Right hindlimb (tissue), 1 donor: ENCODE measurements around the gene MAGI2.

ENCODE experiments used
- DNase-seq: peaks from one replicate; pipeline ENCODE4 v3.0.0-alpha.2; 2018

The MAGI2 gene

GRCh38 chr7:78099715-78100394, 1353.6 kb downstream of the MAGI2 start:
- DNase-seq: no peak

GRCh38 chr7:78095549-78095948, 1357.9 kb downstream of the MAGI2 start:
- no peak for DNase-seq

- DNase-seq: no peak
Measured at GRCh38 chr7:78092331-78092730, 1361.1 kb downstream of the MAGI2 start.

GRCh38 chr7:78090616-78091015, 1362.9 kb downstream of the MAGI2 start:
- no peak for DNase-seq

- no peak for DNase-seq
Measured at GRCh38 chr7:78083476-78084120, 1369.9 kb downstream of the MAGI2 start.

GRCh38 chr7:78082556-78082955, 1370.9 kb downstream of the MAGI2 start:
- DNase-seq: no peak

DNA sequence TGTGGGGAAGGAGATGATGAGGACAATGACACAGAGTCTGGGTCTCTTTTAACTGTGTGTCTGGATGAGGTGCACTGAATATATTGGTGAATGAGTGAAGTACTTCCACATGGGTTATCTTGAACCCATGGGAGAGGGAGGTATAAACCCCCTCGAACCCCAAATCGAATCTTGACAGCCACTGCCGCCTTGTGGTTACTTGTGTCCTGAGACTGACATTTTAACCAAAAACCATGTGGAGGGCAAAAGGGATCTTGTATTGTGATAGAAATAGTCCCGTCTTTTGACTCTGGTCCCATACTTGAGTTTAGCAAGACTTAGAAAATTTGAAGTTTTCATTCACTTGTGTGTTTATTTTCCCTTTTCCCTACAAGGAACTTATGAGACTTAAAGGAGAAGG, 1371.6 kb downstream of the MAGI2 start:
- DNase-seq: no peak

DNA sequence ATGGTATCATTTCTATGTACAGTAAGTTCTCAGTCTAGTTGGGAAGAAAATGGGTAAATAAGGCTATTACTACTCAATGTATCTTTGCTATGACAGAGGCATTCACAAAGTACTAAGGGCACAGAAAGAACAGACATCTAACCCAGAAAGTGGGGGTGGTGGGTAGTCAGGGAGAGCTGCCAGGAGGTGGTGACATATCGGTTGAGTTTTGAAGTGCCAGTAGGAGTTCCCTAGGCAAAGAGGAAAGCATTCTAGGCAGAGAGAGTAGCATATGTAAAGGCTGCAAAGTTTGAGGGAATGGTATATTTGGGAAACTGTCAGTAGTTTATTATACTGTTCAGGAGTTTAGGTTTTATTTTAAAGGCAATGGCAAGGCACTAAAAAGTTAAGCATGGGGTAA, 1372.1 kb downstream of the MAGI2 start:
- DNase-seq: no peak

GRCh38 chr7:78080811-78081210, 1372.7 kb downstream of the MAGI2 start:
- DNase-seq: no peak

DNA sequence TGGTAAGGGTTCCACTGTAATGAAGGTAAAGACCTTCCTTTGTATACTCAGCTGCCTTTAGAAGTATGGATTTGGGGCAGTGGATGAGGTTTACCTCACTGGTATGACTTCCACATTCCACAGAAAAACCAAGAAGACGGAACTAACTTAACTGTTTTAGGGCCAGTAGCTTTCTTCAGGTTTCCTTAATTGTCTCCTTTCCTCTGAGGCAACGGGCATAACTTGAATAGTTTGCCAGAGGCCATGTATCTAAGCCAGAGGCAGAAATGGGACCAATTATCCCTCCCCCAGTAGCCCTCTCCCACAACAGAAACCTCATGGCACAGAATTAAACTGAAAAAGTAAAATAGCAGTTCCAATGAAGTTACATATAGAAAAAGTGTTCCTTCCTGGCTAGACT, 1373.2 kb downstream of the MAGI2 start:
- DNase-seq: no peak

GRCh38 chr7:78074713-78075112, 1378.8 kb downstream of the MAGI2 start:
- no peak for DNase-seq

GRCh38 chr7:78073609-78074382, 1379.7 kb downstream of the MAGI2 start:
- no peak for DNase-seq

- DNase-seq: no peak
Measured at GRCh38 chr7:78072201-78072590, 1381.3 kb downstream of the MAGI2 start.

DNA sequence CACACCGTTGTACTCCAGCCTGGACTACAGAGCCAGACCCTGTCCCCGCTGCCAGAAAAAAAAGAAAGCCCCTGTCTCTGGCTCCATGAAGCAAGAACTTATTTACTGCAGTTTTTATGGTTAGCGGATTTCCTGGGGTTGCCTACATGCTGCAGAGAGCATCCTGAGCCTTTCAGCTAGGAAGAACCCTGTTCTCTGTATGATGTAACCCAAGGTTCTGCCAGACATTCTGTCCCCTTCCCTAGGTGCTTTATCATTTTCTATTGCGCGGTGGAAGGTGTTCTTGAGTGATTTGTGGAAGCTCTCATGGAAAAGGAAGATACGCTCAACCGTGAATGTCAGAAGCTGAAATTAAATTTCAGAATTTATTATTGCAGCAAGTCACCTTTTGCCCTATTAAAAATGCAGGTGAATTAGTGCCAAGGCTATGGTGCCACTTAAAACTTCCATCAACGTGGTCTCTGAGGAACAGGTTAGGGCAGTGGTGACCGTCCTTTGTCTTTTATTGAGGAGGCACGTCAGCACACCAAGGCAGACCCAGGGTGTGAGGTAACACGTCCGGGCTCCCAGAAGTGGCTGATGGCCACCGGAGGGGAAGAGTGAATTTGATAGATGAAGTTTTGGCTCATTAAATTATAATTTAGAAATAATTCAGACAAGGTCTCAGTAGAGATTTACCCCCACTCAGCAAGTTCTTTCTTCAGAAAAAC, 1381.8 kb downstream of the MAGI2 start:
- no peak for DNase-seq

DNA sequence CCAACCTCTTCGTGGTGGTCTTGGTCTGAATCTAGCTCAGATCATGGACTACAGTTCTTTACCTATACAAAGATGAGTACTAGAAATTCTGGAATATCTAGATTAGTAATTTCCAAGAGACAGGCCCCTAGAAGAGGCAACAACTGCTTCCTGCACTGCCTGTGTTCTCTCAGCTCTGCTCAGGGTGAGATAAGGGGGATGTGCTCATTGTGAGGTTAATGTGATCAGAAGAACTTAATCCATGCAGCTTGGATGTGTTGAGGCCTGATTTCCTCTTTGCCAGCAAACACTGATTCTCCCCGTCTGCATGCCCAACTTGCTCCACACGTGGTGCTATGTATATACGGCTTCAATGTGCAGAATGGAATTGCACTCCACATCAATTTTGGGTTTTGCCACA, 1386.9 kb downstream of the MAGI2 start:
- no peak for DNase-seq

- no peak for DNase-seq
Measured at GRCh38 chr7:78063758-78064157, 1389.7 kb downstream of the MAGI2 start.

DNA sequence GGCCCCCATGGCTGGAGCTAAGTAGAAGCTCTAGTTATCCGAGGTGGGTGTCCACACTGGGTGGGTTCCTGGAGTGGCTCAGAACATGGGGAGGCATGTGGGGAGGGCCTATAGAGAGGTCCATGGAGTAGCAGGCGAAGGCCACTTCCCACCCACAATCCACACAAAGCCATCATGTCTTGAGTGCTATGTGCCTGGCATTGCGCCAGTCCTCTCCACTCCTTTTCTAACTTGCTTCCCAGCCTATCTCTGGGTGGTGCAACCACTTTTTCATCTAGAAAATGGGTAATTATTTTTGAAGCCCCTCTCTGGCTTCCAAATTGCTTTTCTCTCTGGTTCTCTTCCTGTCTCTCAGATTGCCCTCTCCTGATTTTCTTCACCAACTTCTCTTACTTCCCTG, 1391.3 kb downstream of the MAGI2 start:
- no peak for DNase-seq

- DNase-seq: no peak
Measured at GRCh38 chr7:78057571-78057970, 1395.9 kb downstream of the MAGI2 start.

DNA sequence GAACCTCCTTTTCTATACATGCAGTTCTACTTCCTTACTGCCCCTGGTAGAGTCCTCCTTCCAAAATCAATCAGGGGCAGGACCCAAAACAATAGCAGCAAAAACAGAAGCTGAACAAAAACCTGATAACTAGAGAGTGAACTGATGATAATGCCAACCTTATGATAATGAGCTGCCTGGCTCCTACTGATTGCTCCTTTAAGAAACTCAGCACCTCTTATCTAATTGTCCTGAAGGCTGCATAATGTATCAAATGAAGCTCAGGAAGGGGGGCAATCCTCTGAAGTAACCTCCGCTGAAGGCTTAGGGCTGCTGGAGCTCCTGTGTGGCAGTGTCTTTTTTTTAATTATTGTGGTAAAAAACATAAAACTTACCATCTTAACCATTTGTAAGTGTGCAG, 1397.9 kb downstream of the MAGI2 start:
- DNase-seq: no peak

- DNase-seq: no peak
Measured at GRCh38 chr7:78055001-78055573, 1398.4 kb downstream of the MAGI2 start.

GRCh38 chr7:78052112-78052511, 1401.4 kb downstream of the MAGI2 start:
- no peak for DNase-seq

DNA sequence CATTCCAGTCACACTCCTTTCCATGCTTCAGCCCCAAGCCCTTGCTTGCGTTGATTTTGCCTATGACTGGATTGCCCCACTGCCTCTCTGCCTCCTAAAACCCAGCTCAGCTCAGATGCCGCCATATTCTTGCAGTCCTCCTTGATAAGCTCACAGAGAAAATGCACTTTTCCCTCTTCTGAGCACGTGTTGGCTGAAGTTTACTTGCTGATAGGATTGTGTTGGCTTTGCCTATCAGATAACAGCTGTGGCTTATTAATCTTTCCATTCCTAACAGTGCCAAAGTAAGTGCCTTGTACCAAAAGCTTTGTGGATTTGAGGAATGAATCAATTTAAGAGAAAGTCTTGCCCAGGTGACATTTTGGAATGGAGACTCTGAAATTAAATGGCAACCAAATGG, 1405.7 kb downstream of the MAGI2 start:
- DNase-seq: no peak

- DNase-seq: no peak
Measured at GRCh38 chr7:78043159-78043558, 1410.3 kb downstream of the MAGI2 start.
